HG02870 (cell line): Measurements from ENCODE around the gene GATA5.

Source experiments
- ATAC-seq: cut with Tn5 transposase; IDR thresholded peaks from one replicate; pipeline ENCODE4 v1.9.1; 2021; ENCODE audit warnings: mild to moderate bottlenecking, moderate library complexity; ENCODE audit not compliant: unreplicated experiment

Gene GATA5

DNA sequence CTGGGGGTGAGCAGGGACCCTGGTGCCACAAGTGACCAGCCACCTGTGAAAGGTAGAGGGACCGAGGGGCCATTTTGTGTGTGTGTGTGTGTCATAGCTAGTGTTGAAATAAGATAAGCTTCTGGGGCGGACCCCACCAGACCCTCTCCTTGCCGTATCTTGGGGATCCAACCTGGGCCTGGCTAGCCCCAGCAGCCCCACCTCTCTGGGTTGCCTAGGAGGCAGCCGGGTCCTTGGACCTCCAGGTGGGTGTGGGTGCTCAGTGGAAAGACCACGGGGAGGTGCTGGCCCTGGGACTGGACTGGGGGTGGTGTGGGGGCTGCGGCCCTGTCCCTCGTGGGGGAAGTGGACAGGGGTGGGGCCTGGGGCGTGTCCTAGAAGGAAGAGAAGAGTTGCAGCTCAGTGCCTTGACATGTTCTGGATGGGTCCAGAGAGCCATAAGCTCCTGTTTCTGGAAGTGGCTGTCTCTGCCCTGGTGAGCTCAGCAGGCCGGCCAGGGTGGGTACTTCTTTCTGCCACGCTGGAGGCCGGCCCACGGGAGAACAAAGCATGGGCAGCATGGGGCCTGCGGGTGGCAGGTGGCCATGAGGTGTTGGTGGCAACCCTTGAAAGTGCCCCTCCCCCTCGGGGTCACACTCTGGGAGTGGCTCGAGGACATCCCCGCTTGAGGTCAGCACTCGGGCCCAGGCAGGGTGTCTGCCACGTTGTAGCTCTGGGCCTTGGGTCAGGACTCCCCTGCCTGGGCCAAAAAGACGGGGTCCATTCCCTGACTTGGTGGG lies 56.9 kb downstream of the GATA5 start:
- no peak for ATAC-seq

DNA sequence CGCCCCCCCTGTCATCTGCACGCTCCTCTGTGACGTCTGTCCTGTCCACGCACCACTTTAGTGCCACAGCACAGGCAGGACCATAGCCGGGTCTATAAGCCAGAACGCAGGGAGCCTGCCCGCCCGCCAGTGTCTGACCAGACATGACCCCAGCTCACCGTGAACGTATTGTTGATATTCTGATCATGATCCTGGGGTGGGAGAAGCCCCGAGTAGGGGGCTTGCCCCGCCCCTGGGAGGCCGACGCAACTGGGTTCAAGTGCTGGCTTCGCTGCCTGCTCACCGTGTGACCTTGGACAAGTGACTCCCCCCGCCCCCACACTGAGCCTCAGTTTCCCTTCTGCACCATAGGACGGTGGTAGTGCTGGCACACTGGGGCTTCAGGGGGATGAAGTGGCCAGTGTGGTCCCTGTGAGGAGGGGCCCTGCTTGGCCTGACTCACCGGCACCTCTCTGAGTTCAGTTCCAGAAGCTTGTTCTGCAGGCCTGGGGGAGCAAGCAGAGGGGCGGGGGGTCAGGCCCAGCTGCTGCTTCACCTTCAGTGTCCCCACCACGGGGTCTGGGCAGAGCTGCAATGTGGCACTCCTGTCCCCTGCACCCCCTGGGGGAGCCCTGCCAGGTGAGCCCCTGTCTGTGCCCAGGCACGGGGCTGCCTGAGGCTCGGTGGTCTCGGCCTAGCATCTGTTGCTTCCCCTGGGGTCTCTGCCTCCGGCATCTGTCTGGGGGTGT lies 57.6 kb downstream of the GATA5 start:
- ATAC-seq = no peak

DNA sequence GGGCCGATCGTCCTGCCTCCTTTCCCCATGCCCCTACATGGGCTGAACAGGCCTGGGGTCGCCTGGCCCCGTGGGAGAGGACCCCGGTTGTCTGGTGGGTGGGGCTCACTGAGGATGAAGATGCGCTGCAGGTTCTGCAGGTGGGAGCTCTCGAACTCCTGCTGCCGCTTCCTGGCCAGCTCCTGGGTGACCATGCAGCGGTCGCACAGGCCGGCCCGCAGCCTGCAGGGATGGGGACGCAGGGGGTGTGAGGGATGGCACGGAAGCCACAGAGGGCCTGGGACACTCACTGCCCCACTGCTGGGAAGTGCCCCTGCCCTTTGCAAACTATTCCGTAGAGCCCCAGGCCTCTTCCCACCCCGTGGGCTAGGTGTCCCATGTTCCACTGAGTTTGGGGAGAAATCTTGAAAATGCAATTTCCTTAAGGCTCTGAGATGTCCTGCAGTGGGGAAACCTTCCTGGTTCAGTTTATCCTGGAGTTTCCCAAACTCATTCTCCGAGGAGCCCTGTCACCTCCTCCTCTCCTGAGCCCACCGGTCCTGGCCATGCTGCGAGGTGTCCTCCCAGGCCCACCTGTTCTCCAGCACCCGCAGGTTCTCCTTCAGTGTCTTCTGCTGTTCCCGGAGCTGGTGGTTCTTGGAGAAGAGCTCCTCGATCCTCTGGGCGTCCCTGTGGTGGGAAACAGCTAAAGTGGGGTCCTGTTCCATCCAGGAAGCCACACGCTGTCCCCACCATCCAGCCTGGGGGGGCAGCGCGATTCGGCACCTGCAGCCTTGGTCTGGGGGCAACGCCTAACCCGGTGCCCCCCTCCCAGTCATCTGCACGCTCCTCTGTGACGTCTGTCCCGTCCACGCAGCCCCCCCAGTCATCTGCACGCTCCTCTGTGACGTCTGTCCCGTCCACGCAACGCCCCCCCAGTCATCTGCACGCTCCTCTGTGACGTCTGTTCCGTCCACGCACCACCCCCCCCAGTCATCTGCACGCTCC lies 58.9 kb downstream of the GATA5 start:
- no peak for ATAC-seq

DNA sequence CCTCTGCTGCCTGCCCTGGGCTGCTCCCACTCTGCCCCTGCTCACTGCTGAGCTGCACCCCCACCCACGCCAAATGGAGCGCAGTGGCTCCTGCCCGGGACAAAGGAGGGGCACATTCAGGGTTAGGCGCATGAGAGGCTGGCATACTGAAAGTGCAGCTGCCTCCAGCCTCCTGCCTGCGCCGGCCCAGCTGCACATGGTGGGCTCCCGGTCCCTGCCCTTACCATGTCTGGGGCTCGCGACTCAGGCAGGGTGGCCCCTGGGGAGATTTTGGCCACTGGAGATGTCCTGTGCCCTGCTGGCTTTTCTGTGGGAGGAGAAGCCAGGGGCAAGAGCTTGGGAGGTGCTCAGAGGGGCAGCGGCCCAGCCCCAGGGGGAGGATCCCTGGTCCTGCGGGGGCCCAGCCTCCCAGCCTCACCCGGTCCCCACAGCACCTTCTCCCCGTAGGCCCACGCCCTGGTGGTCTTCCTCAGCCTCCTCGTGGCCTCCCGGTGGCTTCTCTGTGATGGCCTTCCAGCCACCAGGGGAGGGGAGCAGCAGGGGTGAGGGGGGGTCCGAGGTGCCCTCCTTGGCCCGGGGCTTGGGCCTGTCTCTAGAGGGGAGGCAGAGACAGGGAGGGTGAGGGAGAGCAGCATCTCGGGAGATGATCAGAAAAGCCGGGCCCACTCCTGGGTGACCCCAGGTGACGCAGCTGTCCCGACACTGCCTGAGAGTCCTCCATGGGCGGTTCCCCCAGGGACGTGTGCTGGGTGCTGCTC lies 60.3 kb downstream of the GATA5 start:
- ATAC-seq = no peak

DNA sequence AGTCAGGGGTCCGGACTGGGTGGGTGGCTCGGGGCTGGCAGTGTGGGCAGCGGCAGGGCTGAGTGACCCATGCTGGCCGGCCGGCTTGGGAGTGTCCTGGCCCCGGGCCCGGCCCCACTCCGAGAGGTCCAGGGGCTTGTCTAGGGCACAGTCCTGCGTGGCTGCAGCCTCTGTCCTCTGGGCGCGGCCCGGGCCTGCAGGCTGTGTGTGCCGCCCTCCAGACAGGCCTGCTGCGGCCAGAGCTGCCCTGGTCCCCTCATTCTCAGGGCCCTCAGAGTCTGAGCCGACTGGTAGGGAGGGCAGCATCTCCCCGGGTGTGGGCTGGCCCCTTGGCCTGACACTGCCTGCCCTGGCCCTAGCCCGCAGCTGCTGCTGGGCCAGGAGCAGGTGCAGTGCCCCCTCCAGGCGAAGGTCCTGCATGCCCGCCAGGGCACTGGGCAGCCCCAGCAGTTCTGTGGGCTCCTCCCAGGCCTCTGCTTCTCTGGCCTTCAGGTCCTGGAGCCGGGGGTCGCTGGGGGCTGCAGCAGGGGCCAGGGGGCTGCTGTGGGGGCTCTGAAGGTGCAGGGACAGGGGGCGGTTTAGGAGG lies 61.8 kb downstream of the GATA5 start:
- no peak for ATAC-seq
